Ascending aorta (tissue), 2 donors: ENCODE measurements around the gene ARG2. TPM values are rescaled to one million over a fixed set of nuclear protein-coding genes. Genes with fewer than 3 reads are reported as not detected.
"Not testable (repeated sequence)": the region's sequence is repeated elsewhere in the genome, so short reads cannot be mapped to it uniquely, and the experiment has no call there.

Experiments used
- DNase-seq, 2 donors: peaks; one replicate each; pipeline ENCODE4 v3.0.0-alpha.2; 2019; ENCODE audit warnings: low spot score in 2 of 2
- H3K27ac ChIP-seq, 2 donors: fragments of 200-600 bp; sonication (generic); one replicate each; pipeline ENCODE4 v1.5.1; 2016 to 2017; ENCODE audit warnings: mild to moderate bottlenecking in 1 of 2
- H3K27me3 ChIP-seq: fragments of 200-600 bp; sonication (generic); one replicate; pipeline ENCODE4 v1.5.1; 2017
- H3K36me3 ChIP-seq, 2 donors: fragments of 200-600 bp; sonication (generic); one replicate each; pipeline ENCODE4 v1.5.1; 2016
- H3K4me1 ChIP-seq, 2 donors: fragments of 200-600 bp; sonication (generic); one replicate each; pipeline ENCODE4 v1.5.1; 2016 to 2017; ENCODE audit warnings: mild to moderate bottlenecking in 1 of 2
- H3K4me3 ChIP-seq, 2 donors: fragments of 200-600 bp; sonication (generic); one replicate each; pipeline ENCODE4 v1.5.1; 2016 to 2017; ENCODE audit warnings: mild to moderate bottlenecking in 1 of 2
- H3K9me3 ChIP-seq, 2 donors: fragments of 200-600 bp; sonication (generic); one replicate each; pipeline ENCODE4 v1.5.1; 2016
- CTCF ChIP-seq, 3 experiments: fragments of 200-600 bp in 2 of 3; fragments of 450-650 bp in 1 of 3; sonication (generic) in 2 of 3; IDR thresholded peaks; one replicate each; pipeline ENCODE4 v1.5.1; 2016 to 2019; ENCODE audit warnings: antibody characterized with exemption in 3 of 3, mild to moderate bottlenecking in 1 of 3, moderate library complexity in 1 of 3
- intact Hi-C: fragments of 100-400 bp; cut with DNase I; formaldehyde crosslinking; loops from one replicate; pipeline ENCODE4 v1.15.1; 2023
- total RNA-seq: library from RNA; depleted of rRNA; stranded (reverse); fragments of >200 nt; gene quantifications from one replicate; pipeline ENCODE4 v1.1.0, GENCODE V29; 2016

The ARG2 gene
- total RNA-seq, 1 donor from 2014 or later = 10.1 TPM

GRCh38 chr14:67620217-67620785, 581 bp downstream of the ARG2 start:
- DNase-seq = peak in 1 of 2 donors; percentile 69

GRCh38 chr14:67622675-67623074, 3.0 kb downstream of the ARG2 start:
- no peaks in the 10 kb centered on the region for H3K9me3 ChIP-seq
- H3K4me1 ChIP-seq = peaks cover 4 to 22% of the 10 kb centered on the region in 2 donors
- intact Hi-C loops = loop anchor here (10.0 kb wide), 1 partner anchor 1992 kb away; the partner anchor contains the start of gene SUSD6
- H3K4me3 ChIP-seq = peak overlapping the region in 1 of 2 donors; percentile 33
- peak overlapping the region; percentile 78 to 79 for H3K27ac ChIP-seq
- no peak for TF ChIP-seq CTCF (IDR thresholded peaks at IDR 0.05)
- peak in 1 of 2 donors; percentile 84 for DNase-seq
- no peaks in the 10 kb centered on the region for H3K27me3 ChIP-seq
- H3K36me3 ChIP-seq = no peaks in the 10 kb centered on the region

More at GRCh38 chr14:67620217-67620785, 581 bp downstream of the ARG2 start:
- intact Hi-C loops = loop anchor here (10.0 kb wide), 1 partner anchor 1994 kb away; the partner anchor contains the start of gene SUSD6
- Histone ChIP-seq H3K27ac (peak overlapping the region; percentile 83 to 84), H3K4me1 (peaks cover 4 to 22% of the 10 kb centered on the region in 2 donors), H3K36me3 (no peaks in the 10 kb centered on the region), H3K9me3 (no peaks in the 10 kb centered on the region), H3K27me3 (no peaks in the 10 kb centered on the region), H3K4me3 (peak overlapping the region; percentile 58 to 81)
- TF ChIP-seq CTCF (IDR thresholded peaks at IDR 0.05) = no peak

- no peak for TF ChIP-seq CTCF (IDR thresholded peaks at IDR 0.05)
- Histone ChIP-seq H3K4me3 (peak overlapping the region in 1 of 2 donors; percentile 33), H3K27ac (peak overlapping the region; percentile 78 to 79), H3K9me3 (no peaks in the 10 kb centered on the region), H3K4me1 (peaks cover 4 to 22% of the 10 kb centered on the region in 2 donors), H3K27me3 (no peaks in the 10 kb centered on the region), H3K36me3 (no peaks in the 10 kb centered on the region)
- DNase-seq = peak in 1 of 2 donors; percentile 66
- intact Hi-C loops = loop anchor here (10.0 kb wide), 1 partner anchor 1992 kb away; the partner anchor contains the start of gene SUSD6
Observed at GRCh38 chr14:67623114-67623513, 3.4 kb downstream of the ARG2 start.

- H3K4me1 ChIP-seq = peaks cover 4 to 14% of the 10 kb centered on the region in 2 donors
- not testable (repeated sequence) for DNase-seq, H3K27ac ChIP-seq, H3K9me3 ChIP-seq, H3K27me3 ChIP-seq, H3K36me3 ChIP-seq, H3K4me3 ChIP-seq
- intact Hi-C loops = loop anchor here (10.0 kb wide), 1 partner anchor 1989 kb away; the partner anchor contains the start of gene SUSD6
Observed at GRCh38 chr14:67626131-67626530, 6.4 kb downstream of the ARG2 start.

- Histone ChIP-seq H3K36me3 (no peaks in the 10 kb centered on the region), H3K9me3 (no peaks in the 10 kb centered on the region), H3K4me1 (peaks cover 2 to 9% of the 10 kb centered on the region in 2 donors), H3K4me3 (no peak overlapping the region), H3K27ac (no peak overlapping the region), H3K27me3 (no peaks in the 10 kb centered on the region)
- TF ChIP-seq CTCF (IDR thresholded peaks at IDR 0.05) = no peak
- intact Hi-C loops = loop anchor here (10.0 kb wide), 1 partner anchor 1987 kb away; the partner anchor contains the start of gene SUSD6
- DNase-seq = no peak
Observed at GRCh38 chr14:67627519-67627918, 7.8 kb downstream of the ARG2 start.

GRCh38 chr14:67630186-67630585, 10.5 kb downstream of the ARG2 start:
- no peaks in the 10 kb centered on the region for H3K27me3 ChIP-seq
- DNase-seq = no peak
- no peak for TF ChIP-seq CTCF (IDR thresholded peaks at IDR 0.05)
- H3K36me3 ChIP-seq = no peaks in the 10 kb centered on the region
- H3K9me3 ChIP-seq = no peaks in the 10 kb centered on the region
- intact Hi-C loops = no loop called here
- no peaks in the 10 kb centered on the region for H3K4me1 ChIP-seq
- no peak overlapping the region for H3K27ac ChIP-seq
- no peak overlapping the region for H3K4me3 ChIP-seq
